ENCODE measurements around the gene COL8A1. TPM values are rescaled to one million over a fixed set of nuclear protein-coding genes. Genes with fewer than 3 reads are reported as not detected.

COL8A1 gene
- total RNA-seq, 2 donors from 2014 or later, result 0.10 TPM; not detected in 1

DNA sequence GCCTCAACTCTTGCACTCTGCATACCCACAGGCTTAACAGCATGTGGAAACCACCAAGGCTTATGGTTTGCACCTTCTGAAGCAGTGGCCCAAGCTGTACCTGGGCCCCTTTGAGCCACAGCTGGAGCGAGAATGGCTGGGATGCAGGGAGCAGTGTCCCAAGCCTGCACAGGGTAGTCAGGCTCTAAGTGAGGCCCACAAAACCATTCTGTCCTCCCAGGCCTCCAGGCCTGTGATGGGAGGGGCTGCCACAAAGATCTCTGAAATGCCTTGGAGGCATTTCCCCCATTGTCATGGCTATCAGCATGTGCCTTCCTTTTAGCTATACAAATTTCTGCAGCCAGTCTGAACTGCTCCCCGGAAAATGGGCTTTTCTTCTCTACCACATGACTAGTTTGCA, 166.8 kb downstream of the COL8A1 start:
- no peaks in the 10 kb centered on the region for H3K4me1 Mint-ChIP-seq (ENCODE audit: low read depth in 2 of 2)
- peaks cover 7% of the 10 kb centered on the region for H3K9me3 Mint-ChIP-seq
- no peak for DNase-seq (ENCODE audit: low spot score)
- H3K27me3 Mint-ChIP-seq, result peaks cover 0 to 8% of the 10 kb centered on the region in 2 donors
- ATAC-seq, result no peak
- no peak overlapping the region for H3K27ac Mint-ChIP-seq
- no peak overlapping the region for H3K4me3 Mint-ChIP-seq
- H3K36me3 Mint-ChIP-seq, result peaks cover 8% of the 10 kb centered on the region

DNA sequence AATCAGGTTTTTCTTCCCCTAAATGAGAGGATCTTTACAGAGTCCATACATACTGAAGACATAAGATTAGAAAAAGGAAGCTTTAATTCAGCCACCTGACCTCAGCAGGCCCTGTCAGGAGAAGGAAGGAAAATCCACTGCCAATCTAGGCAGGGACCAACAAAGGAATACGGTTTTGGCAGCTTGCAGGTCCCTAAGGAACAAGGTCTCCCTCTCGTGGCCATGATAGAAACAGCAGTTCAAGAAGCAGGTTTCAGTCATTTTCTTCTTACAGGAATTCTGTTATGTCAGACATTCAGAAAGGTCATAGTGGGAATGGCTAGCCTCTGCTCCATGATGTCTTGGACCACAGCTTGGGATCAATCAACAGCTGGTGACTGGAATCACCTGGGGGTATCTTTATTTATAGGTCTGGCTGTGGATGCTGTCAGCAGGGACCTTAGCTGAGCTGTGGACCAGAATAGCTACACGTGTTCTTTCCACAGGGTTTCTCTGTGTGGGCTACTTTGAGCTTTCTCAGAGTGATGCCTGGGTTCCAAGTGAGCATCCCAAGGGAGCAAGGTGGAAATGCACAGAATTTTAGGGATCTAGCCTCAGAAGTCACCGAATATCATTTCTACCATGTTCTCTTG, 169.9 kb downstream of the COL8A1 start:
- H3K27me3 Mint-ChIP-seq, result peaks cover 8 to 13% of the 10 kb centered on the region in 2 donors
- no peak overlapping the region for H3K4me3 Mint-ChIP-seq
- no peak overlapping the region for H3K27ac Mint-ChIP-seq
- H3K36me3 Mint-ChIP-seq, result peaks cover 8% of the 10 kb centered on the region
- H3K4me1 Mint-ChIP-seq (ENCODE audit: low read depth in 2 of 2), result no peaks in the 10 kb centered on the region
- ATAC-seq (no peak), DNase-seq (ENCODE audit: low spot score) (peak; percentile 73)
- peaks cover 7% of the 10 kb centered on the region for H3K9me3 Mint-ChIP-seq

DNA sequence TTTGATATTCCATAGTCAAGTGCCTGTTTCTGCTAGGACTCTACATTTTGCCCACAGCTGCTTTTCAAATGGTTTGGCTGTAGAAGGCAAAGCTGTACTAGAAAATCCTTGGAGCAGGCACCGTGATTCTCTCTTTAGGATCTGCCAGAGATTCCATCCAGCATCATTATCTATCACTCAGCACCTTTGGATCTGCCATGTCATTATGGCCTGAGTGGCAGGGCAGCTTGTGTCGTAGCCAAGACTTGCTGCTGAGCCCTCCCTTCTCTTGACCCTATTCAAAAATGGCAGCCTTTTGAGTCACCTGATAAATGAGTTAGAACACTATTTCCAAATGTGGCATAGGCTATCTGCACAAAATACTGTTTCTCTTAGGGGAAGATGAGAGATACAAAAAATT, 171.2 kb downstream of the COL8A1 start:
- Mint-ChIP-seq H3K9me3 (peaks cover 7% of the 10 kb centered on the region), H3K27me3 (peaks cover 8 to 13% of the 10 kb centered on the region in 2 donors), H3K36me3 (peaks cover 8% of the 10 kb centered on the region), H3K27ac (no peak overlapping the region), H3K4me1 (ENCODE audit: low read depth in 2 of 2) (no peaks in the 10 kb centered on the region), H3K4me3 (no peak overlapping the region)
- no peak for DNase-seq (ENCODE audit: low spot score)
- ATAC-seq, result no peak

DNA sequence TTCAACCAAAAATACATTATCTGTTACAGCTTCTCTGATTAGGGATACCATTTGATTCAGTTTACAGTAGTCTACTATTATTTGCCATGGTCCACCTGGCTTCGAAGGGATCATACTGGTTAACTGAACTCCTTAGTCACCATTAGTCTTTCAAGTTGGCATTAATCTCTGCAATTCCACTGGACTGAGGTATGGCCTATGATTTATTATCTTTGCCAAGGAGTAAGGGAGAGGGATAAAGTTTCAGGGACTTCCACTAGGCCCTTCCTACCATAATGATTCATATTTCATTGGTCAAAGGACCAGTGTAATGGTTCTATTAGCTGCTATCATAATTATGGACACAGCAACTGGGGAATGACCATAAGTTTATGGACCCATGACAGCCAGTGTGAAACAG, 172.0 kb downstream of the COL8A1 start:
- Mint-ChIP-seq H3K4me3 (no peak overlapping the region), H3K27me3 (peaks cover 8 to 13% of the 10 kb centered on the region in 2 donors), H3K9me3 (peaks cover 5% of the 10 kb centered on the region), H3K27ac (no peak overlapping the region), H3K4me1 (ENCODE audit: low read depth in 2 of 2) (no peaks in the 10 kb centered on the region), H3K36me3 (peaks cover 6% of the 10 kb centered on the region)
- DNase-seq (ENCODE audit: low spot score) (no peak), ATAC-seq (no peak)

DNA sequence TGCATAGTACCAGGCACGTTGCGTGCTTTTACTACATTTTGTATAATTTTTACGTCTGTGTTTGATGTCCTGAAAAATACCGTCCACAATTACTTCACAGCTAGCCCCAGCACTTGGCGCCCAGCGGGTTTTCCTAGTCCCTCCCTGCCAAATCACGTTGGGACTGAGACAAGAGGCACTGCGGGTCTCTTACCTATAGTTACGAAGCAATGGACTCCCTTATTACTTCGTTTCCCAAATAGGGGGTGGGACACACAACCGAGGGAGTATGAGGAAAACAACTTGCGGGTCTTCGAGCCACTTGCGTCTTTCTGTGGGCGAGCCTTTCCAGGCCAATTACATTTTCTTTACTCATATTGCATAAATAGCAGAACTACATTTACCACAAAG, 178.6 kb downstream of the COL8A1 start:
- H3K4me1 Mint-ChIP-seq (ENCODE audit: low read depth in 2 of 2), result peaks cover 23 to 25% of the 10 kb centered on the region in 2 donors
- H3K9me3 Mint-ChIP-seq, result no peaks in the 10 kb centered on the region
- peak overlapping the region; percentile 92 for H3K4me3 Mint-ChIP-seq
- peaks cover 5 to 7% of the 10 kb centered on the region in 2 donors for H3K27me3 Mint-ChIP-seq
- no peaks in the 10 kb centered on the region for H3K36me3 Mint-ChIP-seq
- no peak for ATAC-seq
- DNase-seq (ENCODE audit: low spot score), result no peak
- peak overlapping the region; percentile 80 to 94 for H3K27ac Mint-ChIP-seq

DNA sequence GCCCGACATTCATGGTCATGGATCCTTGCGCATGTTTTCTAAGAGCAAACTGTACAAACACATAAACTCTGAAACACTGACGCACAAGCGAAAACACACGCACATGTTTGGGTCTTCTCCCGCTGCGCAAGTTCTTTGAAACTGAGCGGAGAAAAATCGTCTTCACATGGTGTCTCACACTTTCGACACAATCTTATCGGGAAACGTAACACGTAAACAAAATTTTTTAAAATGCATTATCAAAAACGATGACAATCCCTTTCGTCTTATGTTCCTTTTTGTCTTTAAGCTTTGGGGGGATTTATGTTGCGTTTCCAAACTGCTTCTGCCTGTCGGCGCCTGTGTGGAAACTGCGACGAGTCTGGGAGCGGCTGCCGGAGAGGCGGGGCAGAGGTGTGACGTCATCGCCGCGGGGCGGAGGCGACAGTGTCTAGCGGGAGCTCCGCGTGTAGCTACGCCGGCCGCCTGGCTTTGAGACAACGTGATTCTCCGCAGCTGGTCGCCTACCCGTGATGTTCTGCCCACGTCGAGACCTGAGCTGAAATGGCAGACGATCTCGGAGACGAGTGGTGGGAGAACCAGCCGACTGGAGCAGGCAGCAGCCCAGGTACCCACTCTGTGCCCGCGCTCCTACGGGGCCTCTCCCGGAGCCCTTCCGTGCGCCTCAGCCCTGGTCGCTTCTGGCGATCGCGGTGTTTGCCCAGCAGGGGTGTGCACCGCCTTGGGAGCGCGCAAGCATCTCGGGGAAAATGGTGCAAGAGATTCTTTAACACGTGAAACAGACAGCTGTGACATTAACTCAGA, 179.2 kb downstream of the COL8A1 start, which contains the start of gene CMSS1:
Gene CMSS1, plus strand, starts transcription at position 426 of the 804 bp plus-strand sequence.
- no peaks in the 10 kb centered on the region for H3K9me3 Mint-ChIP-seq
- peaks cover 23 to 25% of the 10 kb centered on the region in 2 donors for H3K4me1 Mint-ChIP-seq (ENCODE audit: low read depth in 2 of 2)
- H3K27ac Mint-ChIP-seq, result peak within 1 kb of the TSS; percentile 80 to 94
- H3K36me3 Mint-ChIP-seq, result no peaks in the 10 kb centered on the region
- H3K4me3 Mint-ChIP-seq, result peak within 1 kb of the TSS; percentile 92
- DNase-seq (ENCODE audit: low spot score), result peak; percentile 94
- ATAC-seq, result peak; percentile 96 to 97
- H3K27me3 Mint-ChIP-seq, result peaks cover 0 to under 1% of the 10 kb centered on the region in 2 donors

DNA sequence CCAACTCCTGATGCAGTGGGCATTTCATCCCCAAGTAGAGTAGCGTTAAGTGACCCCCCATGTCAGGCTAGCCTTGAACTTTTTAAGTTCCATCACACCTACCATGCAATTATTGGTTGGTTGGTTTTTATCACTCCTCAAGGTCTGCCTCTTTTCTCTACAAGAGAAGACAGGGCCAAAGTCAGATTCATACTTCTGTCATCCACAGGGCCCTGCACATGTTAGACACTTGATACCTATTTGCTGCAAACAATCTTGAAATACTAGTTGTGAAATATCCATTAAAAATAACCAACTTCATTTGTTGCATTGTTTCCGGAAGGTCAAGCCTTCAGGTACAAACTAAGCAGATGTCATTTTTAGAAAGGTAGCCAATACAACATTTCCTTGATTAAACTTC, 180.4 kb downstream of the COL8A1 start:
- DNase-seq (ENCODE audit: low spot score) (no peak), ATAC-seq (no peak)
- no peaks in the 10 kb centered on the region for H3K27me3 Mint-ChIP-seq
- H3K4me1 Mint-ChIP-seq (ENCODE audit: low read depth in 2 of 2), result peaks cover 23 to 25% of the 10 kb centered on the region in 2 donors
- peak overlapping the region; percentile 80 to 94 for H3K27ac Mint-ChIP-seq
- H3K36me3 Mint-ChIP-seq, result no peaks in the 10 kb centered on the region
- no peaks in the 10 kb centered on the region for H3K9me3 Mint-ChIP-seq
- H3K4me3 Mint-ChIP-seq, result peak overlapping the region; percentile 92

DNA sequence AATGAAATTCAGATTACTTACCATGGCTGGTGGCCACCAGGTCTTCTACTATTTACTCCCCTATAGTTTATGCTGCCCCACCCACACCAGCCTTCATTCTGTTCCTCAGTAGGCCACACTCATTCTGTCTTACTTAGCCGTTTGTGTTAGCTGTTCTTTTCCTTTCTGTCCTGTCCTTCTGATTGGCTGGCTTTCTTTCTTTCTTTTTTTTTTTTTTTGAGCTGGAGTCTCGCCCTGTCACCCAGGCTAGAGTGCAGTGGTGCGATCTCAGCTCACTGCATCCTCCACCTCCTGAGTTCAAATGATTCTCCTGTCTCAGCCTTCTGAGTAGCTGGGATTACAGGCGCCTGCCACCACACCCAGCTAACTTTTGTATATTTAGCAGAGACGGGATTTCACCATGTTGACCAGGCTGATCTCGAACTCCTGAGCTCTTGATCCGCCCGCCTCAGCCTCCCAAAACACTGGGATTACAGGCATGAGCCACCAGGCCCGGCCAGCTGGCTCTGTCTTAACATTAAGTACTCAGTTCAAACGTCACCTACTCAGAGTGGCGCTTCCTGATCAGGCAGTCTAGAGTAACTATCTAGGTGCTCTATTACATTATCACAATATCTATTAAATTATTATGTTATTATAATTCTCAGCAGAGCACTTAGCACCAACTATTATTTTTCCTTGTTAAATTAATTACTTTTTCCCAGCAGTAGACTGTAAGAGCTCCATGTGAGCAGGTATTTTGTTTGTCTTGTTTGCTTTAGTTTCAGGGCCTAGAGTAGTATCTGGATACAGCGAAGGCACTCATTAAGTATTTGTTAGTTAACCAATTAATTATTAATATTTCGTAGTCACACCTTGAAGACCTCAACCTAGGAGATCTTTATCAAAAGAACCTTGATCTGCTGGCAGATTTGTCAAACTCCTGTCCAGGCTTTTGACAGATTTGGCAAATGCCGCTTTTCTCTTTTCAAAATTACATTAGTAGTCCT, 185.6 kb downstream of the COL8A1 start:
- ATAC-seq, result no peak

DNA sequence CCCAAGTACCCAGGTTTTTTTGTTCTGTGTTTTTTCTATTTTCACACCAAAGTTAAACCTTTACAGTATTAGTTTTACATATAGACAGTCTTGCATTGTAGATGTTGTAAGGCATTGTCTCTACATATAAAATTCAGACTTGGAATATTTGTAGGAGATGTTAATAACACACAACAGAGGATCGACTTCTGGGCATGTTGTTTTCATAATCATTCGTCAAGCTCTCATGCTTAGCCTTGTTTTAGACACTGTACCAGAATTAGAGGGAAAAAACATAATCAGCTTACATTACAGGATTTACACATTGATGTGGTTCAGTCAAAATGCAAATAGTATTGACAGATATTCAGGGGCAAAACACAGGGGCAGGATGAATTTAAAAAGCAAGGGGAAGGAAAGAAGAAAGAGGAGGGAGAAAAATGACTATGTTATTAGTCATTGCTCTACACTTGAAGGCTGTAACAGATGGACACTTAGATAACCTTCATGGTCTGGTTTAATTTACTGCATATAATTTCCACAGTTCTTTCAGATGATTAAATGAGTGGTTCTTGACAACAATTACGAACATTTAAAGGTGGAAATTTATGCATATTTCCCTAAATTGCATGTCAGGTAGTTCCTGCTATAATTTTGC, 186.7 kb downstream of the COL8A1 start:
- Mint-ChIP-seq H3K4me1 (ENCODE audit: low read depth in 2 of 2) (peaks cover 0 to 6% of the 10 kb centered on the region in 2 donors), H3K27ac (no peak overlapping the region), H3K9me3 (no peaks in the 10 kb centered on the region), H3K36me3 (no peaks in the 10 kb centered on the region), H3K27me3 (no peaks in the 10 kb centered on the region), H3K4me3 (no peak overlapping the region)
- DNase-seq (ENCODE audit: low spot score) (no peak), ATAC-seq (peak in 1 of 2 donors; percentile 24)

More for the DNA sequence above, 185.6 kb downstream of the COL8A1 start:
- H3K9me3 Mint-ChIP-seq, result no peaks in the 10 kb centered on the region
- no peak overlapping the region for H3K4me3 Mint-ChIP-seq
- no peaks in the 10 kb centered on the region for H3K36me3 Mint-ChIP-seq
- DNase-seq (ENCODE audit: low spot score), result no peak
- no peak overlapping the region for H3K27ac Mint-ChIP-seq
- H3K27me3 Mint-ChIP-seq, result no peaks in the 10 kb centered on the region
- H3K4me1 Mint-ChIP-seq (ENCODE audit: low read depth in 2 of 2), result peaks cover 6 to 10% of the 10 kb centered on the region in 2 donors

DNA sequence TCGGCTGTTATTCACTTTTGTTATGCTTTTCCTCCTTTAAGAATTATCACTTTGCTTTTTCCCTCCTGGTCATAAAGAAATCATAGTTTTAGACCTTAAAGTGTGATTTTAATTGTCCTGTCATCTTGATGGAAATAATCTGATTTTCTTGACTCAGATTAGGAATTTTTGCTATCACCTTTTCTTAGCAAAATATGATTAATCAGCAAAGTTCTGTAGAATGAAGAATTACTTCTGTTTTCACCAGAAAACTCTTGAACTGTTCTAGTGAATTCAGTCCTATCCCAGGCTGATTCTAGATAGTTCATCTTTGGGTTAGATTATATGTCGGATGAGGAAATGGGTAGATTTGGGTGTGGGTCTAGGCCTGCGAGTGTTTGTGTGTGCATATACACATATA, 191.4 kb downstream of the COL8A1 start:
- Mint-ChIP-seq H3K27me3 (no peaks in the 10 kb centered on the region), H3K4me3 (no peak overlapping the region), H3K9me3 (no peaks in the 10 kb centered on the region), H3K36me3 (no peaks in the 10 kb centered on the region), H3K4me1 (ENCODE audit: low read depth in 2 of 2) (peaks cover 0 to 6% of the 10 kb centered on the region in 2 donors), H3K27ac (no peak overlapping the region)
- DNase-seq (ENCODE audit: low spot score), result no peak
- ATAC-seq, result no peak

DNA sequence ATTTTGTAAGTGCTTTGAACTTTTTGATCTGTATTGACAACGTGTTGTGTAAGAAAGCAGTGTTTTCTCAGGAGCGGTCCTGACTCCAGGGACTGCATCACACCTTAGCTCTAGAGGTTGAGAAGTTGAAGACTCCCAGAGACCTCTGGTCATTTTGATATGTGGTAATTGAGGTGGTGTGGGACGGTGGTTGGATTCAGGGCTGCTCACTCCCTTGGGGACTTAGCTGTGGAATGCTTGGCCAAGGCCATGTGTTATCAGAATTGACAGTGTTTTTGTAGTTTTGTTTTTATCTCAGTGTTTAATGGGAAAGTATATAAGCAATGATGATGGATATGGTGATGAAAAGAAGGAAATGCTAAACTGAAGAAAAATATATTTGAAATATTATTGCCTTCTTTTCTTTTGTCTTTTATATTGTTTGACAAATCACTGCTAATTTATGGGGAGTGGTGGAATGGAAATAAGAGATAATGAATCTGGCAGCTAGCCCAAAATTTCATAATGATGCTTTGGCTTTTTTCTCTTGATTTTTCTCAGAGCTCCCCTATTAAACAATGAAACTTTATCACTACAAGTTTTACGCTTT, 195.3 kb downstream of the COL8A1 start:
- H3K27ac Mint-ChIP-seq, result no peak overlapping the region
- no peaks in the 10 kb centered on the region for H3K4me1 Mint-ChIP-seq (ENCODE audit: low read depth in 2 of 2)
- ATAC-seq, result no peak
- no peaks in the 10 kb centered on the region for H3K9me3 Mint-ChIP-seq
- DNase-seq (ENCODE audit: low spot score), result no peak
- no peak overlapping the region for H3K4me3 Mint-ChIP-seq
- H3K36me3 Mint-ChIP-seq, result no peaks in the 10 kb centered on the region
- no peaks in the 10 kb centered on the region for H3K27me3 Mint-ChIP-seq

DNA sequence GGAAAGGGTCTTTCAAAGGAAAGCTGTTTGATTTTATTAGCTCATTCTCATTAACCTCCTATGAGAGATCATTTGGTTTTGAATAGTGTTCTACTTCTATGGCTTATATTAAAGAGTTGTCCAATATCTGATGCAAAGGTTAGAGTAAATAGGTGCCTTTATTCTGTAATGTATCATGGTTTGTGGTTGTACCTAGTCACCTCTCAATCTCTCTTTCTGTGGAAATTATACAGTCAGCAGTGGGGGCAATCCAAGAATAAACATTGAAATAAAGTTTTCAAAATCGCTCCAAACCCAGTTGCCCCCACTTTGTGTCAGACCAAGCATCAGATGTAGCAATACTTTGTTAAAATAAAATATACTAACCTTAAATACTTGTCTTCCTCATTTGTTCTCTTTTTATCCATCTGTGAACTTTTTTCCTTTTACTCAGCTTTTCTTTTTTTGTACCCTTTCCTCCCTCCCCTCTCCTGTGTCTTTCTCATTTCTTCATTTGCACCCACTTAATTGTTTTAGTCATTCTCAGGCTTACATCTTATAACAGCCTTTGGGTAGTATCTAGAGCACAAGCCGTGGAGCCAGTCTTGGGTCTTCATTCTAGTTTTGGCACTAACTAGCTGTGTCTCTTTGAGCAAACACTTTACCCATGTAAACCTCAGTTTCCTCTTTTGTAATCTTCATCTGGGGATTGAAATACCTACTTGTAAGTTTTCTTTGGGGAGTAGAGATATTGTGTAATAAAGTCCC, 196.0 kb downstream of the COL8A1 start:
- no peak overlapping the region for H3K4me3 Mint-ChIP-seq
- no peak overlapping the region for H3K27ac Mint-ChIP-seq
- H3K9me3 Mint-ChIP-seq, result no peaks in the 10 kb centered on the region
- no peak for ATAC-seq
- H3K27me3 Mint-ChIP-seq, result no peaks in the 10 kb centered on the region
- no peaks in the 10 kb centered on the region for H3K36me3 Mint-ChIP-seq
- H3K4me1 Mint-ChIP-seq (ENCODE audit: low read depth in 2 of 2), result no peaks in the 10 kb centered on the region
- DNase-seq (ENCODE audit: low spot score), result no peak

Measured in natural killer cell treated with Interleukin-12 subunit alpha and Interleukin-12 subunit beta and Interleukin-15 and Interleukin-18, amount 100 ng/mL, for 72 hours (primary cell).